ES-I3 (cell line): Measurements from ENCODE around the gene WDR75.
"Not testable (repeated sequence)": the region's sequence is repeated elsewhere in the genome, so short reads cannot be mapped to it uniquely, and the experiment has no call there.

Experiments used
- H3K36me3 ChIP-seq: 2 replicates; pipeline ENCODE4 v1.6.1; 2013; ENCODE audit warnings: mild to moderate bottlenecking, low read length, control low read depth, moderate library complexity; ENCODE audit not compliant: insufficient read depth
- H3K4me1 ChIP-seq: 2 replicates; pipeline ENCODE4 v1.6.1; 2013; ENCODE audit warnings: mild to moderate bottlenecking, control low read depth, low read length; ENCODE audit not compliant: insufficient read depth
- H3K9ac ChIP-seq: 2 replicates; pipeline ENCODE4 v1.6.1; 2013; ENCODE audit warnings: low read depth, mild to moderate bottlenecking, low read length, moderate library complexity
- H3K9me3 ChIP-seq: 2 replicates; pipeline ENCODE4 v1.6.1; 2013; ENCODE audit warnings: mild to moderate bottlenecking, low read length, moderate library complexity; ENCODE audit not compliant: control insufficient read depth, insufficient read depth

WDR75 gene

GRCh38 chr2:189424961-189425360 is 16.3 kb upstream of the WDR75 start:
- Histone ChIP-seq H3K9me3 (peaks cover 8% of the 10 kb centered on the region), H3K9ac (no peak overlapping the region), H3K36me3 (no peaks in the 10 kb centered on the region), H3K4me1 (no peaks in the 10 kb centered on the region)

GRCh38 chr2:189425676-189426075 is 15.6 kb upstream of the WDR75 start:
- H3K36me3 ChIP-seq = no peaks in the 10 kb centered on the region
- H3K9me3 ChIP-seq = peaks cover 8% of the 10 kb centered on the region
- no peaks in the 10 kb centered on the region for H3K4me1 ChIP-seq

GRCh38 chr2:189426886-189427285 is 14.4 kb upstream of the WDR75 start:
- Histone ChIP-seq H3K36me3 (no peaks in the 10 kb centered on the region), H3K9me3 (peaks cover 8% of the 10 kb centered on the region), H3K4me1 (no peaks in the 10 kb centered on the region), H3K9ac (no peak overlapping the region)

More at GRCh38 chr2:189425676-189426075, 15.6 kb upstream of the WDR75 start:
- H3K9ac ChIP-seq = no peak overlapping the region

- H3K9me3 ChIP-seq = peaks cover 8% of the 10 kb centered on the region
- no peaks in the 10 kb centered on the region for H3K36me3 ChIP-seq
- H3K9ac ChIP-seq = no peak overlapping the region
- no peaks in the 10 kb centered on the region for H3K4me1 ChIP-seq
These were observed 13.4 kb upstream of the WDR75 start for GRCh38 chr2:189427872-189428271.

GRCh38 chr2:189430448-189430847 is 10.8 kb upstream of the WDR75 start:
- H3K9ac ChIP-seq, H3K36me3 ChIP-seq, H3K4me1 ChIP-seq, H3K9me3 ChIP-seq: not testable (repeated sequence)

- H3K4me1 ChIP-seq, H3K36me3 ChIP-seq, H3K9ac ChIP-seq, H3K9me3 ChIP-seq: not testable (repeated sequence)
These were observed 5.5 kb upstream of the WDR75 start for GRCh38 chr2:189435803-189436202.

GRCh38 chr2:189437926-189438325 is 3.3 kb upstream of the WDR75 start:
- no peaks in the 10 kb centered on the region for H3K9me3 ChIP-seq
- H3K9ac ChIP-seq = no peak overlapping the region
- H3K36me3 ChIP-seq = no peaks in the 10 kb centered on the region
- H3K4me1 ChIP-seq = no peaks in the 10 kb centered on the region

GRCh38 chr2:189439342-189439741 is 1.9 kb upstream of the WDR75 start:
- Histone ChIP-seq H3K9me3 (no peaks in the 10 kb centered on the region), H3K36me3 (no peaks in the 10 kb centered on the region), H3K4me1 (no peaks in the 10 kb centered on the region; the same call in 1 of the 2 replicates), H3K9ac (no peak overlapping the region)

- peaks cover 4% of the 10 kb centered on the region; the same call in 1 of the 2 replicates for H3K36me3 ChIP-seq
- H3K9ac ChIP-seq = peak overlapping the region; percentile 66
- H3K9me3 ChIP-seq = no peaks in the 10 kb centered on the region
- H3K4me1 ChIP-seq = no peaks in the 10 kb centered on the region; the same call in 1 of the 2 replicates
These were observed 679 bp upstream of the WDR75 start for GRCh38 chr2:189440644-189440946.

- Histone ChIP-seq H3K9me3 (no peaks in the 10 kb centered on the region), H3K4me1 (no peaks in the 10 kb centered on the region; the same call in 1 of the 2 replicates), H3K9ac (peak overlapping the region; percentile 66), H3K36me3 (peaks cover 4% of the 10 kb centered on the region; the same call in 1 of the 2 replicates)
These were observed 418 bp downstream of the WDR75 start for GRCh38 chr2:189441709-189442074.

- H3K9ac ChIP-seq = peak overlapping the region; percentile 66; the same call in 1 of the 2 replicates
- no peaks in the 10 kb centered on the region; the same call in 1 of the 2 replicates for H3K4me1 ChIP-seq
- H3K9me3 ChIP-seq = no peaks in the 10 kb centered on the region
- peaks cover 4% of the 10 kb centered on the region; the same call in 1 of the 2 replicates for H3K36me3 ChIP-seq
These were observed 1.2 kb downstream of the WDR75 start for GRCh38 chr2:189442468-189442867.

GRCh38 chr2:189444322-189444721 is 3.0 kb downstream of the WDR75 start:
- H3K36me3 ChIP-seq = peaks cover 14% of the 10 kb centered on the region

GRCh38 chr2:189446780-189447179 is 5.5 kb downstream of the WDR75 start:
- Histone ChIP-seq H3K36me3 (peaks cover 22% of the 10 kb centered on the region), H3K4me1 (no peaks in the 10 kb centered on the region; the same call in 1 of the 2 replicates), H3K9ac (no peak overlapping the region), H3K9me3 (no peaks in the 10 kb centered on the region)

More at GRCh38 chr2:189444322-189444721, 3.0 kb downstream of the WDR75 start:
- H3K9ac ChIP-seq = no peak overlapping the region
- no peaks in the 10 kb centered on the region; the same call in 1 of the 2 replicates for H3K4me1 ChIP-seq
- no peaks in the 10 kb centered on the region for H3K9me3 ChIP-seq

GRCh38 chr2:189454009-189454408 is 12.7 kb downstream of the WDR75 start:
- Histone ChIP-seq H3K36me3 (peaks cover 28% of the 10 kb centered on the region), H3K4me1 (no peaks in the 10 kb centered on the region), H3K9ac (no peak overlapping the region), H3K9me3 (no peaks in the 10 kb centered on the region)

- no peaks in the 10 kb centered on the region for H3K4me1 ChIP-seq
- no peaks in the 10 kb centered on the region for H3K9me3 ChIP-seq
- peaks cover 45% of the 10 kb centered on the region for H3K36me3 ChIP-seq
- no peak overlapping the region for H3K9ac ChIP-seq
These were observed 23.8 kb downstream of the WDR75 start for GRCh38 chr2:189465076-189465475.

- Histone ChIP-seq H3K9me3 (no peaks in the 10 kb centered on the region), H3K9ac (no peak overlapping the region), H3K4me1 (no peaks in the 10 kb centered on the region), H3K36me3 (peaks cover 47% of the 10 kb centered on the region)
These were observed 24.2 kb downstream of the WDR75 start for GRCh38 chr2:189465478-189465877.
